Endodermal cell (in vitro differentiated cells): ENCODE measurements around the gene PPM1K. TPM values are rescaled to one million over a fixed set of nuclear protein-coding genes. Genes with fewer than 3 reads are reported as not detected.

Source experiments
- DNase-seq: peaks from one replicate; pipeline ENCODE4 v3.0.0-alpha.2; 2017
- H3K27ac ChIP-seq: 2 replicates; pipeline ENCODE4 v1.5.1; 2013; ENCODE audit warnings: mild to moderate bottlenecking, low read depth, low read length, moderate library complexity
- H3K27me3 ChIP-seq: 2 replicates; pipeline ENCODE4 v1.6.1; 2013; ENCODE audit warnings: mild to moderate bottlenecking, low read length, moderate library complexity; ENCODE audit not compliant: insufficient read depth, control insufficient read depth, poor library complexity, severe bottlenecking
- H3K36me3 ChIP-seq: 2 replicates; pipeline ENCODE4 v1.7.0; 2013; ENCODE audit warnings: mild to moderate bottlenecking, low read length, moderate library complexity; ENCODE audit not compliant: control insufficient read depth, insufficient read depth
- H3K4me1 ChIP-seq: one replicate; pipeline ENCODE4 v1.7.0; 2013; ENCODE audit warnings: low read length; ENCODE audit not compliant: control insufficient read depth, insufficient read depth
- H3K4me3 ChIP-seq: 2 replicates; pipeline ENCODE4 v1.5.1; 2013; ENCODE audit warnings: mild to moderate bottlenecking, low read length, moderate library complexity
- H3K9ac ChIP-seq: 2 replicates; pipeline ENCODE4 v1.6.1; 2013; ENCODE audit warnings: mild to moderate bottlenecking, low read length, moderate library complexity; ENCODE audit not compliant: poor library complexity, severe bottlenecking; ENCODE audit errors: extremely low read depth
- H3K9me3 ChIP-seq: 2 replicates; pipeline ENCODE4 v1.6.1; 2013; ENCODE audit warnings: mild to moderate bottlenecking, low read length, moderate library complexity; ENCODE audit not compliant: control insufficient read depth
- H3K27ac Mint-ChIP-seq: 2 replicates; pipeline ENCODE4 v1.8.0; 2020; ENCODE audit warnings: mixed read lengths
- H3K27me3 Mint-ChIP-seq: 2 replicates; pipeline ENCODE4 v1.8.0; 2021; ENCODE audit warnings: mild to moderate bottlenecking, mixed read lengths; ENCODE audit not compliant: insufficient read depth
- H3K36me3 Mint-ChIP-seq: 2 replicates; pipeline ENCODE4 v1.8.0; 2020; ENCODE audit warnings: low read depth, mixed read lengths
- H3K4me1 Mint-ChIP-seq: 2 replicates; pipeline ENCODE4 v1.8.0; 2020; ENCODE audit warnings: mixed read lengths
- H3K4me3 Mint-ChIP-seq: 2 replicates; pipeline ENCODE4 v1.8.0; 2020; ENCODE audit warnings: mild to moderate bottlenecking, moderate library complexity, mixed read lengths
- H3K9me3 Mint-ChIP-seq: 2 replicates; pipeline ENCODE4 v1.8.0; 2020; ENCODE audit warnings: mild to moderate bottlenecking, mixed read lengths
- WGBS, 2 experiments: methylation state at CpG; one replicate each; pipeline versions ENCODE4 v1.1.5 to v1.1.7; 2013; ENCODE audit warnings: missing lambda C conversion rate in 2 of 2, mixed read lengths in 1 of 2; ENCODE audit not compliant: insufficient coverage in 1 of 2, insufficient read length in 1 of 2; 5-methylcytosine and 5-hydroxymethylcytosine counted together
- total RNA-seq, 2 donors: library from RNA; stranded (reverse); fragmentation: NEBNext Ultra II Directional in 1 of 2; extraction: Animal tissue kit (Norgen Biotek cat#: 25700) in 1 of 2; gene quantifications; 2 replicates in 1 of 2; 3 replicates in 1 of 2; pipeline ENCODE4 v1.2.1, GENCODE V29; 2021
- TF ChIP-seq, protein P1 (sequence below): fragments of 200-600 bp; sonication (generic); conservative IDR thresholded peaks from 2 replicates; pipeline ENCODE4 v1.5.0; 2021; ENCODE audit warnings: antibody characterized with exemption, mild to moderate bottlenecking

The PPM1K gene
- total RNA-seq, 2 donors from 2014 or later, result 35.1 to 37.8 TPM

DNA sequence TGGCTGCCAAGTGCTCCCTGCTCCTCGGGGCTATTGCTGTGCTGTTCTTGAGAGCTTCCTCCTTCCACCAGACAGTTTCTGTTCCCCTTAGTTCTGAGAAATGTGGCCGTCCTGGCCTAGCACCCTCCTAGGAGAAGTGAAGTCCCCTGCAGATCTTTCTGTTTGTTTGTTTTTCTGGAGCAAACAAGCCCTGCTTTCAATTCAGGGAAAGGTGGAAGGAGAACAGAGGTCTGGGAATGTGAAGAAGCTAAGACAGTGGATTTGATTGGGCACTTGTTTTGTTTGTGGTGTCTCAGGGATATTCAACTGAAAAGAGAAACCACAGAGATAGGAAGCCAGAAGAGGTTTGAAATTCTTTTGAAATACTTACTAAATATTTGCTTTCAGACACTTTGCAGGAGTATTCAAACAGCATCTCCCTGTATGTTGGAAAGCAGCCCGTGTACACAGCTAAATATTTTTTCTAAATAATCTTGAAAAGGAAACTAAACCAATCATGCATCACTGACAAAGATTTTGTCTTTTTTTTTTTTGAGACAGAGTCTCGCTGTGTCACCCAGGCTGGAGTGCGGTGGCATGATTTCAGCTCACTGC, 36.5 kb upstream of the PPM1K start:
- WGBS, 2 experiments, result 60 to 81% methylated on average over 4 to 5 of the region's 5 CpGs
- peak; percentile 78 for DNase-seq

DNA sequence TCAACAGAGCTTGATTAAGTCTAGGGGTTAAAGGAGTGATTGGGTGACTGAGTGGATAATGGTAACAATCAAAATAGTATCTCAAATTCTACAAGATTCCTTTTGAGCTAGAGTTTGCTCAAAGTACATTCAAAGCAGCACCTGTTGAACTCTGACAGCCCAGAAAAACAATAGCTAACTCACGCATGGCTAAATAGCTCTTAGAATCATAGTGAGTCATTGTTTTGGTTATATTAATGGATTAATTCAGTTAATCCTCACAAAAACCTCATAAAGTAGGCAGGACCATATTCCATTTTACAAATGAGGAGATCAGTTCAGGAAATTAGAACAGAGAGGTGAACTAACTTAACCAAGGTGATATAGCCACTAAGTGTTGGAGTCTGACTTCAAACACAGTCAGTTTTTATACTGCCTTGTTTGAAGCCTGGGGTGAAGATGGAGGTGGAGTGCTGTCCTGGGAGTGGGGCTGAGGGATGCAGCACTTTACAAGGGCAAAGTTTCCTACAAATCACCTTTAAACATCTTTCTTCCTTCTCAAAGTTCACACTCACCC, 35.9 kb upstream of the PPM1K start:
- Histone ChIP-seq H3K27ac (peak overlapping the region; percentile 21), H3K4me1 (peaks cover 10% of the 10 kb centered on the region), H3K4me3 (peak overlapping the region; percentile 77), H3K27me3 (no peaks in the 10 kb centered on the region), H3K36me3 (peaks cover 19% of the 10 kb centered on the region), H3K9me3 (peaks cover 49% of the 10 kb centered on the region), H3K9ac (peak overlapping the region; percentile 74)
- Mint-ChIP-seq H3K27ac (peak overlapping the region; percentile 93), H3K9me3 (peaks cover 34% of the 10 kb centered on the region), H3K36me3 (peaks cover 13% of the 10 kb centered on the region), H3K4me1 (peaks cover 29% of the 10 kb centered on the region), H3K4me3 (peak overlapping the region; percentile 41), H3K27me3 (no peaks in the 10 kb centered on the region)
- 71% methylated on average over 1 of the region's 1 CpG; no CpG with 5 or more reads in 1 of the 2 experiments for WGBS, 2 experiments
- no peak for DNase-seq
- TF ChIP-seq, protein P1, sequence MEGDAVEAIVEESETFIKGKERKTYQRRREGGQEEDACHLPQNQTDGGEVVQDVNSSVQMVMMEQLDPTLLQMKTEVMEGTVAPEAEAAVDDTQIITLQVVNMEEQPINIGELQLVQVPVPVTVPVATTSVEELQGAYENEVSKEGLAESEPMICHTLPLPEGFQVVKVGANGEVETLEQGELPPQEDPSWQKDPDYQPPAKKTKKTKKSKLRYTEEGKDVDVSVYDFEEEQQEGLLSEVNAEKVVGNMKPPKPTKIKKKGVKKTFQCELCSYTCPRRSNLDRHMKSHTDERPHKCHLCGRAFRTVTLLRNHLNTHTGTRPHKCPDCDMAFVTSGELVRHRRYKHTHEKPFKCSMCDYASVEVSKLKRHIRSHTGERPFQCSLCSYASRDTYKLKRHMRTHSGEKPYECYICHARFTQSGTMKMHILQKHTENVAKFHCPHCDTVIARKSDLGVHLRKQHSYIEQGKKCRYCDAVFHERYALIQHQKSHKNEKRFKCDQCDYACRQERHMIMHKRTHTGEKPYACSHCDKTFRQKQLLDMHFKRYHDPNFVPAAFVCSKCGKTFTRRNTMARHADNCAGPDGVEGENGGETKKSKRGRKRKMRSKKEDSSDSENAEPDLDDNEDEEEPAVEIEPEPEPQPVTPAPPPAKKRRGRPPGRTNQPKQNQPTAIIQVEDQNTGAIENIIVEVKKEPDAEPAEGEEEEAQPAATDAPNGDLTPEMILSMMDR, result no peak

More for the DNA sequence above, 36.5 kb upstream of the PPM1K start:
- peak overlapping the region; percentile 77 for H3K4me3 ChIP-seq
- Mint-ChIP-seq H3K4me3 (peak overlapping the region; percentile 41), H3K27ac (peak overlapping the region; percentile 93), H3K4me1 (peaks cover 29% of the 10 kb centered on the region), H3K36me3 (peaks cover 13% of the 10 kb centered on the region), H3K27me3 (no peaks in the 10 kb centered on the region), H3K9me3 (peaks cover 31% of the 10 kb centered on the region)
- TF ChIP-seq, protein P1, result no peak
- peaks cover 14% of the 10 kb centered on the region for H3K36me3 ChIP-seq
- peak overlapping the region; percentile 21 for H3K27ac ChIP-seq
- no peaks in the 10 kb centered on the region for H3K27me3 ChIP-seq
- H3K9ac ChIP-seq, result peak overlapping the region; percentile 74
- peaks cover 10% of the 10 kb centered on the region for H3K4me1 ChIP-seq
- peaks cover 44% of the 10 kb centered on the region for H3K9me3 ChIP-seq

DNA sequence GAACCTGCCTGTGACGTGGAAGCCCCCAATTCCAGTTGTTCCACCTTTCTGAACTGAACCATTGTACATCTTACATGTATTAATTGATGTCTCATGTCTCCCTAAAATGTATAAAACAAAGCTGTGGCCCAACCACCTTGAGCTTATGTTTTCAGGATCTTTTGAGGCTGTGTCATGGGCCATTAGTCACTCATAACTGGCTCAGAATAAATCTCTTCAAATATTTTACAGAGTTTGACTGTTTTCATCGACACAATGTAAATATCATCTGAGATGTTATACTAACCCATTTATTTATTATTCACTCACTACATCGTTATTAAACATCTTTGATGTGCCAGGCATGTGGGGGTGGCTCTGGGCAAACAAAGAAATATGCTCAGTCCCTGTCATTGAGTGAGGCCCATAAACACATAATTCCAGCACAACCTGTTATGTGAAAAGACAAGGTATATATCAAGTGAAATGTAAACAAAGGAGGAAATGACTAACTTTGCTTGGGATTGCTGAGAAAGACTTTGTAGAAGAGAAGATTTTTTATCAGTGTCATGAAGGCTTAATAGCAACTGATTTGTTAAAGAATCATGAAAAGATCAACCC, 34.5 kb upstream of the PPM1K start:
- Mint-ChIP-seq H3K27ac (peak overlapping the region; percentile 52), H3K36me3 (peaks cover 17% of the 10 kb centered on the region), H3K9me3 (peaks cover 41% of the 10 kb centered on the region), H3K27me3 (no peaks in the 10 kb centered on the region), H3K4me1 (peaks cover 29% of the 10 kb centered on the region), H3K4me3 (peak overlapping the region; percentile 41)
- TF ChIP-seq, protein P1, result no peak
- Histone ChIP-seq H3K36me3 (peaks cover 20% of the 10 kb centered on the region), H3K27ac (no peak overlapping the region), H3K9me3 (peaks cover 54% of the 10 kb centered on the region), H3K9ac (no peak overlapping the region), H3K27me3 (no peaks in the 10 kb centered on the region), H3K4me1 (peaks cover 10% of the 10 kb centered on the region), H3K4me3 (peak overlapping the region; percentile 77)
- 71 to 74% methylated on average over 1 to 3 of the region's 3 CpGs for WGBS, 2 experiments
- DNase-seq, result no peak
